Measurements from ENCODE around the gene PURB.

The PURB gene

DNA sequence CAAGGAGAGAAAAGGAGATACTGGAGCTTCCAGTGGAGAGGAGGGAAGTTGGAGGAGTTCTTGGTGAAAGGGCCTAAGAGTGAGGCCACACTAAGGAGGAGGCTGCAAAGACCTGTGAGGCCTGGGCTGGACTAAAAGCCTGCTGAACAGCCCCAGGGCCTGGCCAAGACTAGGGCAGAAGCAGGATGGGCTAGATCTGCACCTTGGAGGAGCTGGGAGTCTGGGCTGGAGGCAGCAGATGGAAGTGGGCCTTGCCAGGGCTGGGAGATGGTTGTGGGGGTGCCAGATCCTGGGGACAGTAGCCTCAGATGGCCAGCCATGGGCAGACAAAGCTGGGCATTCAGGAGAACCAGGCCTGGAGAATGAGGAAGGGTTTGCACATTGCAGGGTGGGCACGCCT lies 6.5 kb upstream of the PURB start:
- H3K4me3 ChIP-seq (ENCODE audit: low read length): no peak overlapping the region
- TF ChIP-seq, protein P1, sequence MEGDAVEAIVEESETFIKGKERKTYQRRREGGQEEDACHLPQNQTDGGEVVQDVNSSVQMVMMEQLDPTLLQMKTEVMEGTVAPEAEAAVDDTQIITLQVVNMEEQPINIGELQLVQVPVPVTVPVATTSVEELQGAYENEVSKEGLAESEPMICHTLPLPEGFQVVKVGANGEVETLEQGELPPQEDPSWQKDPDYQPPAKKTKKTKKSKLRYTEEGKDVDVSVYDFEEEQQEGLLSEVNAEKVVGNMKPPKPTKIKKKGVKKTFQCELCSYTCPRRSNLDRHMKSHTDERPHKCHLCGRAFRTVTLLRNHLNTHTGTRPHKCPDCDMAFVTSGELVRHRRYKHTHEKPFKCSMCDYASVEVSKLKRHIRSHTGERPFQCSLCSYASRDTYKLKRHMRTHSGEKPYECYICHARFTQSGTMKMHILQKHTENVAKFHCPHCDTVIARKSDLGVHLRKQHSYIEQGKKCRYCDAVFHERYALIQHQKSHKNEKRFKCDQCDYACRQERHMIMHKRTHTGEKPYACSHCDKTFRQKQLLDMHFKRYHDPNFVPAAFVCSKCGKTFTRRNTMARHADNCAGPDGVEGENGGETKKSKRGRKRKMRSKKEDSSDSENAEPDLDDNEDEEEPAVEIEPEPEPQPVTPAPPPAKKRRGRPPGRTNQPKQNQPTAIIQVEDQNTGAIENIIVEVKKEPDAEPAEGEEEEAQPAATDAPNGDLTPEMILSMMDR (conservative IDR thresholded peaks at IDR 0.05; ENCODE audit: low read length): no peak
- DNase-seq (ENCODE audit: low read depth): no peak

DNA sequence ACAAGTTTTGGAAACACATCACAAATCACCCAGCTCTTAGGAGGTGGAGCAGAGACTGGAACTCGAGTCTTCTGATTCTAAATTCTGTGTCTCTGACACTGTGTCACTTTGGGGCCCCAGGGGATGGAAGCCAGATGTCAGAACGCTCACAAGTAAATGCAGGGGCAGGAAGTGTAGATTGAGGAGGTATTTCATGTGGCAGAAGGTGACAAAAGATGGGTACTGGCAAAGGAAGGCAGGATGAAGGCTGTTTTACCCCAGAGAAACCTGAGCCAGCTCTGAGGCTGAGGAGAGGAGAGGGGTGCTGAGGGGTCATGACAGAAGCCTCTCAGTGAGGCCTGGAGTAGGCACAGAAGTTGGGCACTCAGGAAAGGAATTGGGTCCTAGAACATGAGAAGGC lies 6.0 kb upstream of the PURB start:
- TF ChIP-seq, protein P1 (conservative IDR thresholded peaks at IDR 0.05; ENCODE audit: low read length): no peak
- H3K4me3 ChIP-seq (ENCODE audit: low read length): no peak overlapping the region
- no peak for DNase-seq (ENCODE audit: low read depth)

DNA sequence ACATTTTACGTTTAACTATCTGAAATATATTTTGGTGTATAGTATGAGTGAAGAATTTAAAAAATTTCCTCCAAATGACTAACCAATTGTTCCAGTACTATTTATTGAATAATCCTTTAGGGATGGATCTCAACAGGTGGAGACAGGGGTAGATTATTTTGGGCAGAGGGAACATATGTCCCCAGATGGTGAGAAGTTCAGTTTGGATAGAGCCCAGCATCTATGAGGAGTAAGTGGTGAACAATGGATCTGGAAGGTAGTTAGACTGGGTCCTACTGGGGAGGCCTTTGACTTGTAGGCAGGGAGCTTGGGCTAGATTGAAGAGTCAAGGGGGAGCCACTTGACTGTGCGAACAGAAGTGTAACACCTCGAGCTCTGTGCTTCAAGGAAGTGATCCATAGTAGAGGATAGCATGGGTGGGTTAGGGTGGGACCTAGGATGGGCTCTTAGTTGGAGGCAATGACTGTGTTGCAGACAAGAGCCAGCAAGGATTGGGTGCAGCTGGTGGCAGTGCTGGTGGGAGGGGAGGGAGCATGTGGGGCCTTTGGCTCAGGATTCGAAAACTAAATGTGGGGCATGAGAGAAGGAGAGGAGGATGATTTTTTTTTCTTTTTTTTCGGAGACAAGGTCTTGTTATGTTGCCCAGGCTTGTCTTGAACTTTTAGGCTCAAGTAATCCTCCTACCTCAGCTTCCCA lies 3.9 kb upstream of the PURB start:
- no peak overlapping the region for H3K4me3 ChIP-seq (ENCODE audit: low read length)
- TF ChIP-seq, protein P1 (conservative IDR thresholded peaks at IDR 0.05; ENCODE audit: low read length): no peak
- no peak for DNase-seq (ENCODE audit: low read depth)

DNA sequence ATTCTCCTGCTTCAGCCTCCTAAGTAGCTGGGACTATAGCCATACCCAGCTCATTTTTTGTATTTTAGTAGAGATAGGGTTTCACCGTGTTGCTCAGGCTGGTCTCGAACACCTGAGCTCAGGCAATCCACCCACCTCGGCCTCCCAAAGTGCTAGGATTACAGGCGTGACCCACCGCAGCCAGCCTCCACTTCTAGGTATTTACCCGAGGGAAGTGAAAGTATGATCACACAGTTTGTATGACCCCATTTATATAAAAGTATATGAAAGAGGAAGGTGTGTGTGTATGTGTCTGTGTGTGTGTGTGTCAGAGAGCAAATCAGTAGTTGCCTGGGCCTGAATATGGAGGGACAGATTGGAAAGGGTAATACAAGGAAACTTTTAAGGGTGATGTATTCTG lies 2.0 kb upstream of the PURB start:
- no peak for DNase-seq (ENCODE audit: low read depth)
- TF ChIP-seq, protein P1 (conservative IDR thresholded peaks at IDR 0.05; ENCODE audit: low read length): no peak
- H3K4me3 ChIP-seq (ENCODE audit: low read length): no peak overlapping the region

DNA sequence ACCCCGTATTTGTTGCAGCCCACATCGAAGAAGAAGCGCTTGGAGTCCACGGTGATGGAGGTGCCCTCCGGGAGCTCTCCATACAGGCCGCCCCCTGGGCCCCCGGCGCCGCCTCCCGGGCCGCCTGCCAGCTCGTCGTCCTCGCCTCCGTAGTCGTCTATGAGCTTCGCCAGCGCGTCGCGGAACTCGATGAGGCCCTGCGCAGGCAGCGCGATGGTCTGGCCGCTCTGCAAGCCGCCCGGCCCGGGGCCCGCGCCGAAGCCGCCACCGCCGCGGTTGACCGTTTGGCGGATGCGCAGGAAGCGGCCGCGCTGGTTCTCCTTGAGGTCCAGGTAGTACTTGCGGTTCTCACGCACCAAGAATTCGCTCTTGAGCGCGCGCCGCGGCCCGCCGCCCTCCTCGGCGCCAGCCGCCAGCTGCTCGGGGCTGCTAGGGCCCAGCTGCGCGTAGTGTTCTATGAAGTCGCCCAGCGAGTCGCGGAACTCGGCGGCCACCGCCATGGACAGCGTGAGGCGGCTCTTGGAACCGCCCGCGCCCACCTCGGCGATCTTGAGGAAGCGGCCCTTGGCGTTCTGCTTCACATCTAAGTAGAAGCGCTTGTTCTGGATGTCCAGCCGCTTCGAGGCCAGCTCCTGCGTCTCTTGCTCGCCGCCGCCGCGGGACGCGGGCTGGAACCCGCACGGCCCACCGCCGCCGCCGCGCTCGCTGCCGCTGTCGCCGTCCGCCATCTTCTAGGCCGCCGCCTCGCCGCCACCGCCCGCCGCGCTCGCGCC lies 523 bp downstream of the PURB start:
- peak; percentile 71 for DNase-seq (ENCODE audit: low read depth)
- H3K4me3 ChIP-seq (ENCODE audit: low read length): peak overlapping the region; percentile 83
- TF ChIP-seq, protein P1 (conservative IDR thresholded peaks at IDR 0.05; ENCODE audit: low read length): no peak

DNA sequence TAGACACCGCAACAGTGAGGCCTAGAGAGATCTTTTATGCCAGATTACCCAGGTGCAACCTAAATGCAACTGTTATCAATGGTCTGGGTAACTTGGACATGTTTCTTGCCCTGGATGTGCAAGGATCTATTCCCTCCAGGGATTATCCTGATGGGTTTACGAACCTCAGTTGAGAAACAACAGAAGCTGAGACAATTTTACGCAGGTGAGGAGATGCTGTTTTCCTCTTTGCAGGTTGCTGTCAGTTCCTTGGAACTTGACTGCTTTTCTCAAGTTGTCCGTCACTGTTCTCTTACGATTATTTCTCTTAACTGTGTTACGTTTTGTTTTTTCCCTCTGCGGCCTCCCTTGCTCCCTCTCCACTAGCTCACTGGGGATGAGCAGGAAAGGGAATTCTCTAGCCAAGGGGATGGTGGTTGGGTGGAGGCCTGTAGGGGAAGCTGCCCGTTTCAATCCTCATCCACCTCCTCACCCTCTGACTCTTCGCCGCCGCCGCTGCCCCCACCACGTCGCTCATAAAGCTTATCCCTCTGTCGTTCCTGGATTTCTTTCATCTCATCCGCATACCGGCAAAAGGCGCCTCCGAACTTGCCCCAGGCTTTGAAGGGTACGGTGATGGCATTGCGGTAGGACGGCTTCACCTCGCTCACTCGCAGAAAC lies 1.2 kb downstream of the PURB start:
- DNase-seq (ENCODE audit: low read depth): peak; percentile 3
- TF ChIP-seq, protein P1 (conservative IDR thresholded peaks at IDR 0.05; ENCODE audit: low read length): no peak
- peak overlapping the region; percentile 83 for H3K4me3 ChIP-seq (ENCODE audit: low read length)
